ENCODE results near the gene ZIC2.

Gene ZIC2

DNA sequence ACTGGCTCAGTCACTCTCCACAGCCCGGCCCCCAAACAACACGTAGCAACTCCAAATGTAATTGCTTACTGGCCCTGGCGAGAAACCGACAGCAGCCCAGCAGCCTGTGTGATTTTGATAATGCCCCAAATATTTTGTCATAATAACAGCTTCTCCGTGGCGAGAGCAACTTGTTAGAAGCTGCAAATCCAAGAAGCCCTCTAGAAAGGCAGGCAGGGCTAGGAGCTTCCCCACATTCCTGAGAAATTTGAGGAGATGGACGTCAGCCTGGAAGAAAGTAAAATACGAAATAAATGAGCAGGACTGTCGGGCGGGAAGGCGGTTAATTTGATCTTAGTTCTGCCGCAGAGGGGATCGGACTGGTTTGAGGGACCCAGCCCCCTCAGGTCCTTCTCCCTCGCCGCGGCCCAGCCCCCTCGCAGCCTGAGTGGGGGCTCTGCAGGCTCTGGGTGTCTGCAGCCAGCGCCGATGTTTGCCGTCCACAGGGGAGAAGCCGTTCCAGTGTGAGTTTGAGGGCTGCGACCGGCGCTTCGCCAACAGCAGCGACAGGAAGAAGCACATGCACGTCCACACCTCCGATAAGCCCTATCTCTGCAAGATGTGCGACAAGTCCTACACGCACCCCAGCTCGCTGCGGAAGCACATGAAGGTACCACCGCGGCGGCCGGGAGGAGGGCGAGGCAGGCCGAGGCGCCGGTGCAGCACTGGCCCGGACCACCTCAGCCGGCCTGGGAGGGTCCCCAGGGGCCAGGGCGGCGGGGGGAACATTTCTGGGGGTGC lies 3.1 kb downstream of the ZIC2 start:
- FAIRE-seq (no peak), DNase-seq (ENCODE audit: insufficient read length, low spot score) (no peak)

DNA sequence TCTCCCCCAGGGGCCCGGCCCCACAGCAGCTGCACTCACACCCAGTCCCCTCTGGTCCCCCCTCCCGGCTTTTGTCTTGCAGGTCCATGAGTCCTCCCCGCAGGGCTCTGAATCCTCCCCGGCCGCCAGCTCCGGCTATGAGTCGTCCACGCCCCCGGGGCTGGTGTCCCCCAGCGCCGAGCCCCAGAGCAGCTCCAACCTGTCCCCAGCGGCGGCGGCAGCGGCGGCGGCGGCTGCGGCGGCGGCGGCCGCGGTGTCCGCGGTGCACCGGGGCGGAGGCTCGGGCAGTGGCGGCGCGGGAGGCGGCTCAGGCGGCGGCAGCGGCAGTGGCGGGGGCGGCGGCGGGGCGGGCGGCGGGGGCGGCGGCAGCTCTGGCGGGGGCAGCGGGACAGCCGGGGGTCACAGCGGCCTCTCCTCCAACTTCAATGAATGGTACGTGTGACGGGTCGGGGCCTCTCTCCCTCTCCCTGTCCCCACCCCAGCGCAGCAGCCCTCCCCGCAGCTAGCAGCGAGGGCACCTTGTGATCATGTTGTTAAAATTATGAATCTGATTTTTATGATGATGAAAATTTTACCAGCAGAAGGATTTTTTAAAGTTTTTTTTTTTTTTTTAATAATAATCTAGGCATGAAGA lies 3.8 kb downstream of the ZIC2 start:
- DNase-seq (ENCODE audit: insufficient read length, low spot score) (no peak), FAIRE-seq (no peak)

DNA sequence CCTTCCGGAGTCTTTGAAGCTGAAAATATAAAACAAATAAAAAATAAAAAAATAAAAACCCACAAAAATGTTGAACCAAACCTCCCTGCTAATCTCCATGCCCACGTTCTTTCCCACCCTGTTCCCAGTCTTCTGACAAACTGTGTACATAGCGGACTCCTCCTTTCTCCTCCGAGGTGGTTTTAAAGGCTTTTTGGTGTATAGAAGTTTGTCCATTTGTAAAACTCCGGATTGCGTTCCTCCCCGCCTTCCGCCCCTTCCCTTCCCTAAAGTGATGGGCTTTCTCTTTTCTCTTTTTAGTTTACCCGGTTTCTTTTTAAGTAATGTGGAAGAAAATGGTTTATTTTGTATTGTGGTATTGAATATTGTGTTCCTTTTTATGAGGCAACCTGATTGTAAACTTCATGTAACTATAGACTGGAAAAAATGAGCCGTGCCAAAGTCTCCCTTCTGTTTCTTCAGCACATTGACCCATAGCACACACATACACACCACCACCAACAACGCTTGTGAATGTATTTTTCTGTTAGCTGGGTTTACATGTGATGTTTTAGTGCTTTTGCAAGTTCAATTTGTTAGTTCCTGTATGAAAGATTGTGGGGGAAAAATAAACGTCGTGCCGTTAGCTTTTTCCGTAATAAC lies 4.4 kb downstream of the ZIC2 start:
- no peak for DNase-seq (ENCODE audit: insufficient read length, low spot score)
- FAIRE-seq, result no peak

DNA sequence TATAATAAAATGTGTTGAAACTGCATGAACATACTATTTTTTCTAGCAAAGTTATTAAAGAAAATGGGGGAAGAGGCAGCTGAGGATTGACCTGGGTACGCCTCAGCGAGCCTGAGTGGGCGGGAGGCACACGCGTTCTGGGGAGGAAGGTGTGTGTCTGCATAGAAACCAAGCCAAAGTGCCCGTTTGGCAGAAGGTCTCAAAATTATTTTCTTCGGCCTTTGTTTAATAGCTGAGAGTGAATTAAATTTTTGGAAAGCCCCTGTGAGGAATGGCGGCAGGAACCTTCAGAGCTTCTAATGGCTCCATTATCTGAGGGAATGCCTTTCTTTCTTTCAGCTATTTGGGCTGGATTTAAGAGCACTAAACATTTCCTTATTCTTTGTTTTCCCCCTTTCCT lies 5.2 kb downstream of the ZIC2 start:
- FAIRE-seq (no peak), DNase-seq (ENCODE audit: insufficient read length, low spot score) (no peak)

DNA sequence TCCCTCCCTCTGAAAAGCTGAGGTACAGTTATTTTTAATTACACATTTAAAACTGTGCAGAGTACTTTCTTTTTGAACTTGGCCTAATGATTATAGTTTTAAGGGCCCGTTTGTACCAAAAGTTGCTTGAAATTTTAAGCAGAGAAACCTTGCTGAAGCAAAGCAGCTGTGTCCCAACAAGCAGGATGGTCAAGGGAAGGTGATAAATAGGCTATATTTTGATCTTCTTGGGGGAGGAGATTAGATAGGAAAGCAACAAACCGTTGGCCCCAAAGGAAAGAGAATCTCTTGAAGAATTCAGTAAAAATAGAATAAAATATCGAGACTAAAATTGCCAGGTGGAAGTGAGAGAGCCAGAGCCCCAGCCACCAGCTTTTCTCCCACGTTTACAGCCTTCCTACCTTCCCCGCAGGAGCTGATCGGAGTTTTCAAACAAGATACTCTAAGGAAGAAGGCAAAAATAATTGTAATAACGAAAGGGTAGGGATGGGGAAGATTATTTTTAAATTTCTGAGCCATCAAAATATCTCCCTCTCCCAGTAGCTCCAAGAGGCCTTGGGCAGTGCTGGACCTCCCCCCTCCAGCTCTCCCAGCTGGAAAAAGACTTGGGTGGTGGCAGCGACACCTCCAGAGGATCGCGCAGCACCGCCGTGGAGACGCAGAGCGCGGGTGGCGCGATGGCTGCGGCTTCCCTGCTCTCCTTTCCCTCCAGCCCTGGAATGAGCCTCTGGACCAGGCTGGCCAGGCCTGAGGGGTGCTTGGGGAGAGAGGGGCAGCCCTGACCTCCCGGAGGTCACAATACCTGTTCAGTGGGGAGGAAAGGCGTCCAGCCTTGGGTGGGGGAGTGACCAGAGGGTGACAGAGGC lies 5.8 kb downstream of the ZIC2 start:
- FAIRE-seq, result no peak

DNA sequence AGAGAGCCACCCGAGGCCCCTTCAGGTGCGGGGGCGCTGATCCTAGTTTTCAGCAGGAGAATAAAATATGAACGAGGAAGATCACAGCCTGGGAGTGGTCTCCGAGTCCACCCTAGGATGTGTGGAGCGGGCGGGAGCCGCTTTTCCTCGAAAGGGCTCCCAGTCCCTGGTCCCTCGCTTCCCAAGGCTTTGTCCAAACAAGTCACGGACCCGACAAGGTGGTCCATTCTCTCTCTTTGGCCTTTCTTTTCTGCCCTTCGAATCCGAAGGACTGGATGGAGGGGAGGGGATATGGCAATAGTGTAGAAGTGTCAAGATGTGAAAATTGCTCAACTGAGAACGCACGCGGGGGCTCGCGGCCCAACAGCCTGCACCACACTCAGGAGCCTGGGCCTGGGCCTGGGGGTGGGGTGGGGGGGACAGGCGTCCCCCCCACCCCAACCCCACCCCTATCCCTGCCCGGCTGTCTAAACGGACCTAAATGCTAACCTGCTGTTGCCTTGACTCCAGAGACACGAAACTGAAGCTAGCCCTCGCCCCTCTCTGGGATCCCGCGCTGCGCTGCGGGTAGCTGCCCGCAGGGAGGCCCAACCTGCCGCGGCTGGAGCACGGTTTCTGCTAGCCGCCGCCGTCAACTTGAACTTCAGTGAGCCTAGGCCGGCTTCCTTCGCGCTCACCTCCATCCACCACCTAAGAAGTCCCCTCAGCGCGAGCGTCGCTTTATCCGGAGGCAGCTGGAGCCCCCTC lies 7.1 kb downstream of the ZIC2 start:
- FAIRE-seq (no peak), DNase-seq (ENCODE audit: insufficient read length, low spot score) (no peak)

More for the DNA sequence above, 5.8 kb downstream of the ZIC2 start:
- DNase-seq (ENCODE audit: insufficient read length, low spot score), result no peak

DNA sequence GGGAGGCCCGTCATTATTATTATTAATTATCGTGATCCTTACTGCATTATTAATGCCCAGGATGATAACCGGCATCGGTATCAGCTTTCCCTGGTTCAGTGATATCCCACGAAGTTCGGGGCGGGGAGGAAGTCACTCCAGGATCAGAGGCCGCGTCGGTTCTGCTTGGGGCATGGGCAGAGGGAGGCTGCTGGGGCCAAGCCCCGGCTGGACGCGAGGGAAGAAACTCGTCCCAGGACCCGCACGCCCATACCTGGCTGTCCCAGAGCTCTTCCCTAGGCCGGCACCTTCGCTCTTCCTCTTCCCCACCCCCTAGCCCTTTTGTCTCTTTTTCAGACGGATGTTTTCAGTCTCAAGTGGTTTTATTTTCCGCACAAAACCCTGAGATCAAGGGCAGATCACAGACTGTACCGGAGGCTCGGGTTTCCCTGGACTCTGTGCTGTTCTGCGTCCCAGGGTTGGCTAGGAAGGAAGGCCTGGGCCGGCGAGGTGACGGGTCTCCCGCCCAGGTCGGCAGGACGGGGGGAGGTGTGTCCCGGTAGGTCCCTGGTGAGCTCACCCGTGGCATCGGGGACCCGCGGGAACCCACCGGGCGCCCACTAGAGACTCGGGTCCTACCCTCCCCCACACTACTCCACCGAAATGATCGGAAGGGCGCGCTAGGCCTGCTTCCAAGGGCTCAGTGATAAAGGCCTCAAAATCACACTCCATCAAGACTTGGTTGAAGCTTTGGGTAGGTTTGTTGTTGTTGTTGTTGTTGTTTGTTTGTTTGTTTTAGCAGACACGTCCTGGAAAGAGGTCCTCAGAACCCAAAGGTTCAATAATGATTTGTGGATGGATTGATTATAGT lies 7.9 kb downstream of the ZIC2 start:
- no peak for DNase-seq (ENCODE audit: insufficient read length, low spot score)
- FAIRE-seq, result no peak

DNA sequence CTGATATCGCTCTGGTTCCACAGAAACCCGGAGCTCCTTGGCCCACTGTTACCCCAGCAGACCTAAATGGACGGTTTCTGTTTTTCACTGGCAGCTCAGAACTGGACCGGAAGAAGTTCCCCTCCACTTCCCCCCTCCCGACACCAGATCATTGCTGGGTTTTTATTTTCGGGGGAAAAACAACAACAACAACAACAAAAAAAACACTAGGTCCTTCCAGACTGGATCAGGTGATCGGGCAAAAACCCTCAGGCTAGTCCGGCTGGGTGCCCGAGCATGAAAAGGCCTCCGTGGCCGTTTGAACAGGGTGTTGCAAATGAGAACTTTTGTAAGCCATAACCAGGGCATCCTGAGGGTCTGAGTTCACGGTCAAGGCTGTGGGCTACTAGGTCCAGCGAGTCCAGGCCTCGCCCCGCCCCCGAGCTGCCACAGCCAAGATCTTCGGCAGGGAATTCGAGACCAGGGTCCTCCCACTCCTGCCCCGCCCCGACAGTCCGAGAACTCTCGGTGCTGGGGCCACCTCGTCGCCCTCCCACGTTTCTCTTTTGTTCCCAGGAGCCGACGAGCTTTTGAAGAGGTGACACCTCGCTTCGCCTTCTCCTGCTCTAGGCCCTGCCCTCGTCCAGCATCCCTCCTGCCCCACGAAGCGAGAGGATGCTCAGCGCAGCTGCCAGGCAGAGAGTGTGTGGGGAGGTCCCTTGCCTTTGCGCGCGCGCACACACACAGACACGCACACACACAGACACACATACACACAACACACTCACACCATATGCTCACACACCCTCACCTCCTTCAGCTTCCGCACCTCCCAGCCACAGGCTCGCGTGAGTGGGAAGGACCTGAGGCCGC lies 8.8 kb downstream of the ZIC2 start:
- FAIRE-seq, result no peak

DNA sequence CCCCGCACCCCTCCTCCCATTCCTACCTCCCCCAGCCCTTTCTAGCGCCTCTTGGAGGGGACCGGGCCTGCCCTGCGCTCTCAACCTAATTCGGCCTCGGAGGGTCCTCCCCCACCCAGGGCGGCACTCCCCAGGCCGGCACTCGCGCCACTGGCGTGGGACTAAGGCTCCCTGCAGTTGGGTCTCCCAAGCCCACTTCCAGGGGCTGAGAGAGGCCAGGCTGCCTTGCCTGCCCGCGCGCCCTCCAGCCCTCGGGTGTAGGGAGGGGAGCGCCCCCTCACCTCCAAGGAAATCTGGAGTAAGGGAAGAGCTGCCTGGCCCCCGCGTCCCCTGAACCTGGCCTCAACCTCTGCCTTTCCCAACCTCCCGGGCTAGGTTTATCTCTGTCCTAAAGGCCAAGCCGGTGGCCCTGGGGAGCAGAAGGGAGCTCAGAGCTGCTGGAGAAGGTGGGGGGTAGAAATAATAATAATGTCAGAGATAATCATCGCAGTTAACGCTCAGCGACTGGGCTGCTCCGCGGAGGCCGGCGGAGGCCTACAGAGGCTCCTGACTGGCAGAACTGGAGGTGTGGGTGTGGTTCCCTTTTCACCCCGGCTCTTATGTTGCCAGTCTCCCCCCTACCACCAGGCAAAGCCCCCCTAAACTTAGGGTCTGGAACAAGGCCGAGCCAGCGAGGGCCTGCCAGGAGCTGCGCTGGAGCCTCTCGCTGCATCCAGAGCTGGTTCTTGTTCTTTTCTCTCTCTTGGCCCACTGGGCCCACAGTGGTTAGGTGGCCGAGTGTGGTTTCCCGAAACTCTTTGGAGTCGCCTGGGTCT lies 9.6 kb downstream of the ZIC2 start:
- FAIRE-seq, result no peak
- DNase-seq (ENCODE audit: insufficient read length, low spot score), result no peak

More for the DNA sequence above, 8.8 kb downstream of the ZIC2 start:
- DNase-seq (ENCODE audit: insufficient read length, low spot score), result no peak

DNA sequence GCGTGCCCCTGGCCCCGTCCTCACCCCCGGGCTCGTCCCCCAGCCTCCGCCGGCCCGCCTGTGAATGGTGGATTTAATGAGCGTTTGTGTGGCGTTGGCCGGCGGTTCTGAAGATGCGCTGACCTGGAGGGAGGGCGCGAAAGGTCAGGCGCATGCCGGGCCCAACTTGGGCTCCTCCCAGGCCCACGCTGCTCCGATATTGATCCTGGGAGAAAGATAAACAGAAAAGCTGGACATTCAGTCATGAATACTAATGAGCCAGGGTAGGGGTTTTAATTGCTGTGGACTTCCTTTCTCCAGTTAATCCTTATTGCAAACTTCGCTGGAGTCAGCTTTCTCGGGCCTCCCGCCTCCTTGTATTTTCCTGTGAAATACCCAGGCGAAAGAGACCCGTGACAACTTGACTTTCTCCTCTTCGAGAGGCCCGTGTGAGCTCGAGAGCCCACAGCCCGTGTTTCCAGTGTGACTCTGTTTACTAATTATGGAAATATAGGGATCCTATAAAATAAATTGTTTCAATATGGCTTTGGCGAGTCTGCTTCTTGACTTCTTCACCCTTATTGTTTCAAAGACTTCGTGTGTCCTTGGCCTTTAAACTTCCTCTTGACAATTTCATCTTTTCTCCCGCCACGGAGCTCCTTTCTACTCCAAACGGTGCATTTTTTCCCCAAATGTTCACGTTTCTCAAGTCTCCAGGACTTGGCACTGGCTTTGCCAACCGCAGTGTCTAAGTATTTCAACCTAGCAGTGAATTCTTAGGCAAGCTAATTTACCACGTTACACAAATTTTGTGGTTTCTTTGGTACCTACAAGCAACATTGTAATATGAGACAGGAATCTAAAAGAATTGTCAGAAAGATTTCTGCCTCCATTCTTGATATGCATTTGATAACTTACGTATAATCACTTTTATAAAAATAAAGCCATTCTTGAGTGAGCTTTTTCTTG lies 10.5 kb downstream of the ZIC2 start:
- FAIRE-seq (no peak), DNase-seq (ENCODE audit: insufficient read length, low spot score) (no peak)

DNA sequence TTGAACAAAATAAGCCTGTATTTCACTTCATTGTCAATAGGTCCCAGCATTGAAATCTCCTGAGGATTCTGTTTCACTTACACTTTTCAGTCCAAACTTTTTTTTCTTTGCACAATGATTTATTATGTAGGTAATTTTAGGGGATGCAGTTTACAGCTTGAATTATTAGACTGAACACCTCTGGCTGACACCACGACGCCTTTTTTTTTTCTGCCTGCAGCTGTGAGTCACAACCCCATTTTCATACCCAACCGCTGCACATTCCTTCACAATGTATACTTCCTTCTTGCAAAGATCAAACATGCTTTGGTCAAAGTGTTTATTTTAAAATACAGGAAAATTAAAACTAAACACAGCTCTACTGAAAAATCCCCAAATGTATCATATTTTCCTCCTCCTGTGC lies 11.4 kb downstream of the ZIC2 start:
- DNase-seq (ENCODE audit: insufficient read length, low spot score) (no peak), FAIRE-seq (no peak)

DNA sequence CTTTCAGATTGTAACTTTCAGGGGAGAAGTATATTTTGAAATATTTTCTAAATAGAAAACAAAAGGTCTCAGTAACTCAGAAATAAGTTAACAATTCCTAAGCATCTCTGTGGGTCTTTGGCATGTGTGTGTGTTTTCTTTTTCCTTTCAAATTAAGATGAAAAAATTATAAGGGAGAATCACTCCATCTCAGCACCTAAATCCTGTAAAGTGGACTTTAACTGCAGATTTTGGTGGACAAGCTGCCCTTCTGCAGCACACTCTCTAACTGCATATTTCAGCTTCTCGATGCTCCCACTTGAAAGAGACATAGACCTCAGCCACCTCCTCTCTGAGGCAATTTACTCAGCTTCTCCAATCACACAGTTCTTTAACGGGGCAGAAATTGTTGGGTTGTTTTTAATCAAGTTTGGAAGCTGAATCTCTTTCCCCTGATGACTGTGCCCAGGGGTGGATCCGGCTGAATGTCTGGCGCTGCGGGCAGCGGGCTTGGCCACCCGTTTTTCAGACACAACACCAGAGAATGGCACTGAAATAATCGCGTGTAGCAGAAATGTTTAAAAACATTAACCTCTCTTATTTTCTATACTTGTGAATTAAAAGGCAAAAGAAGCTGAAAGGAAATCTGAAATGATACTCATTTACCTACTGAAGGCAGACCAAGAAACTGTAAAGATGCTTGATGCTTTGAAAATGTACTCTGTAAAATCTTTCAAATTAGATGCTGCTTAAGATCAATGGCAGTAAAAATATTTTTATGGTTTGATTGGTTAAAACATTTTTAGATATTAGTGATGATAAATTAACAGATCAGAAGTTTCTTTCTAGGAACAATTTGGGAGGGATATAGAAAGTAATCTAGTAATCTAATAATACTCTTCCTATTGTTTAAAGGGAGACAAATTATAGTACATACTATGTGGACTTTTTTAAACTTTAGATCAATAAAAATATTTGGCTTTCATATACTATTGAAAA lies 12.4 kb downstream of the ZIC2 start:
- DNase-seq (ENCODE audit: insufficient read length, low spot score), result no peak
- FAIRE-seq, result no peak

DNA sequence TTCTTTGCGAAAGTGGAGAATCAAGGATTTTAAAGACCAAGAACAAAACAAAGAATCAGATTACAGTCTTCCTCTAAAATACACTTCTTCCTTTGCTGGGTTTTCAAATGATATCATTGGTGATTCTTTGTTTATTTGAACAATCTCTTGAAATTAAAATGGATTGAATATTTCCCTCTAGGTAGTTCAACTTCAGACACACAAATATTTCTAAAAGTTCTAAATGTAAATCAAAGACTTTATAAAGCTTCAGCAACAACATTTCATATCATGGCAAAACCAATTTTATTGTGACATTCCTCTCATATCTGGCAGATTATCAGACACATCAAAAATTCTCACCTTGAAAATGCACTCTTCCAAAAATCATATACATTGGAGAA lies 13.0 kb downstream of the ZIC2 start:
- FAIRE-seq, result no peak
- no peak for DNase-seq (ENCODE audit: insufficient read length, low spot score)

DNA sequence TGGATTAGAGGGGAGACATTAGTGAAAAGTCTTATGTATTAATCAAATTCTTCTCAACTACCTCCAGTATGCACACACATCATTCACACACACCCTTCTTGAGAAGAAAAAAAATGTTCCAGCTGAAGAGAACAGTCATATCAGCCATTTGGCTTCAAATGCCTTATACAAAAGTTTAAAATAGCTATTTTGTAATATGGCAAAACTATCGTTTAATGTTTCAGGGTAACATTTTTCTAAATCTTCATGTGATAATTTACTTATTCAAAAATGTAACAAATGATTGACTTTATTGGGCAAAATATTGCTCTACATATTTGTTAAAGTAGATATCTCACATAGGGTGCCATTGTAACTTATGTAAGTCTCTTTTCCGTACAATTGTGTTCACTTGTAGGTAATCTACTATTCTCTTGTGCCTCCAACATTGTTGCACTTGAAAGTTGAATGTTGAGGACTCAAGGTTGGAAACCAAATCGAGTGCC lies 13.6 kb downstream of the ZIC2 start:
- DNase-seq (ENCODE audit: insufficient read length, low spot score) (no peak), FAIRE-seq (no peak)
